H1 (cell line): ENCODE results near the gene CDKL4. TPM values are rescaled to one million over a fixed set of nuclear protein-coding genes. Genes with fewer than 3 reads are reported as not detected.

Source experiments
- CTCF ChIA-PET: fragments of 300-600 bp; sonication (Branson Sonifier 250); formaldehyde crosslinking; loops from one replicate; lab custom pipeline; 2021; ENCODE audit not compliant: partially characterized antibody; lab: Charles Lee
- POLR2A ChIA-PET: fragments of 300-600 bp; sonication (Branson Sonifier 250); formaldehyde crosslinking; loops from one replicate; lab custom pipeline; 2021; ENCODE audit warnings: inconsistent platforms; ENCODE audit not compliant: partially characterized antibody; lab: Charles Lee
- DNase-seq, 2 experiments: peaks; one replicate each; pipeline versions ENCODE4 v3.0.0 to v3.0.0-alpha.2; 2010 to 2022; ENCODE audit warnings: low spot score in 2 of 2, low read depth in 1 of 2, mixed read lengths in 1 of 2
- FAIRE-seq: peaks from 2 replicates; lab custom pipeline; 2011; peaks lifted over from hg19 to GRCh38; lab: Jason Lieb, UNC
- H2AFZ ChIP-seq: 2 replicates; pipeline ENCODE4 v1.8.1; 2012; ENCODE audit warnings: low read length, inconsistent platforms
- H2AK5ac ChIP-seq: 2 replicates; pipeline ENCODE4 v1.6.1; 2013; ENCODE audit warnings: low read depth, low read length
- H2BK120ac ChIP-seq: replicated peaks from 2 replicates; pipeline ENCODE3; 2013; ENCODE audit warnings: low read depth, low read length, inconsistent platforms
- H2BK12ac ChIP-seq: 2 replicates; pipeline ENCODE4 v1.6.1; 2013; ENCODE audit warnings: low read depth, low read length
- H2BK15ac ChIP-seq: 2 replicates; pipeline ENCODE4 v1.6.1; 2013; ENCODE audit warnings: low read length
- H2BK20ac ChIP-seq: 2 replicates; pipeline ENCODE4 v1.6.1; 2013; ENCODE audit warnings: low read length
- H2BK5ac ChIP-seq: 2 replicates; pipeline ENCODE4 v1.6.1; 2013; ENCODE audit warnings: low read depth, low read length
- H3K14ac ChIP-seq: 2 replicates; pipeline ENCODE4 v1.6.1; 2013; ENCODE audit warnings: inconsistent platforms; ENCODE audit not compliant: insufficient read length
- H3K18ac ChIP-seq: 2 replicates; pipeline ENCODE4 v1.6.1; 2013; ENCODE audit warnings: low read length; ENCODE audit errors: extremely low read depth
- H3K23ac ChIP-seq: 2 replicates; pipeline ENCODE4 v1.6.1; 2013; ENCODE audit warnings: inconsistent platforms; ENCODE audit not compliant: insufficient read length
- H3K23me2 ChIP-seq: 2 replicates; pipeline ENCODE4 v1.6.1; 2013; ENCODE audit warnings: low read depth, low read length
- H3K27ac ChIP-seq: 2 replicates; pipeline ENCODE4 v1.6.1; 2011; ENCODE audit warnings: low read depth, low read length, inconsistent platforms
- H3K27me3 ChIP-seq, 4 experiments: replicated peaks in 1 of 4; 1 replicate in 1 of 4; 2 replicates in 3 of 4; pipeline versions ENCODE4 v1.6.1 to v1.8.1; 2011 to 2013; ENCODE audit warnings: low read length in 3 of 4, mild to moderate bottlenecking in 3 of 4, inconsistent platforms in 2 of 4, mixed read lengths in 2 of 4, moderate library complexity in 1 of 4; ENCODE audit not compliant: control insufficient read depth in 3 of 4, insufficient read depth in 3 of 4; ENCODE audit errors: extremely low read depth in 1 of 4
- H3K36me3 ChIP-seq, 4 experiments: 2 replicates each; pipeline versions ENCODE4 v1.6.1 to v1.8.1; 2011 to 2013; ENCODE audit warnings: mild to moderate bottlenecking in 4 of 4, low read length in 3 of 4, moderate library complexity in 2 of 4, control low read depth in 1 of 4, inconsistent platforms in 1 of 4; ENCODE audit not compliant: insufficient read depth in 4 of 4, control insufficient read depth in 2 of 4
- H3K4ac ChIP-seq: replicated peaks from 2 replicates; pipeline ENCODE3; 2013; ENCODE audit warnings: low read length, low read depth, mixed read lengths, inconsistent platforms; ENCODE audit not compliant: insufficient read length
- H3K4me1 ChIP-seq, 4 experiments: replicated peaks in 1 of 4; 1 replicate in 1 of 4; 2 replicates in 3 of 4; pipeline versions ENCODE4 v1.6.1 to v1.8.1; 2011 to 2013; ENCODE audit warnings: low read length in 3 of 4, inconsistent platforms in 2 of 4, mixed read lengths in 1 of 4; ENCODE audit not compliant: insufficient read depth in 4 of 4, control insufficient read depth in 3 of 4
- H3K4me2 ChIP-seq, 2 experiments: 2 replicates each; pipeline versions ENCODE4 v1.6.1 to v1.8.1; 2011 to 2013; ENCODE audit warnings: low read depth in 2 of 2, low read length in 2 of 2, control low read depth in 1 of 2, inconsistent platforms in 1 of 2, mild to moderate bottlenecking in 1 of 2; ENCODE audit not compliant: insufficient read depth in 1 of 2
- H3K4me3 ChIP-seq, 4 experiments: fragments of 200-600, 300-600 bp in 1 of 4; sonication (generic), shearing (Covaris generic), sonication (Bioruptor Twin) in 1 of 4; 2 replicates each; pipeline versions ENCODE4 v1.5.1 to v1.8.1; 2011 to 2016; ENCODE audit warnings: low read length in 4 of 4, low read depth in 3 of 4, control low read depth in 2 of 4, inconsistent platforms in 2 of 4, mild to moderate bottlenecking in 2 of 4, mixed read lengths in 1 of 4, moderate library complexity in 1 of 4; ENCODE audit not compliant: insufficient read depth in 2 of 4; ENCODE audit errors: extremely low read depth in 1 of 4
- H3K56ac ChIP-seq: replicated peaks from 2 replicates; pipeline ENCODE3; 2013; ENCODE audit warnings: low read depth, mild to moderate bottlenecking, mixed read lengths, low read length, inconsistent platforms; ENCODE audit not compliant: insufficient read length
- H3K79me1 ChIP-seq: 2 replicates; pipeline ENCODE4 v1.6.1; 2013; ENCODE audit warnings: low read depth, low read length, control low read depth
- H3K79me2 ChIP-seq, 2 experiments: 2 replicates each; pipeline versions ENCODE4 v1.6.1 to v1.8.1; 2012 to 2013; ENCODE audit warnings: low read length in 2 of 2, mild to moderate bottlenecking in 2 of 2, inconsistent platforms in 1 of 2; ENCODE audit not compliant: insufficient read depth in 2 of 2, control insufficient read depth in 1 of 2
- H3K9ac ChIP-seq, 4 experiments: replicated peaks in 1 of 4; 1 replicate in 1 of 4; 2 replicates in 3 of 4; pipeline versions ENCODE4 v1.6.1 to v1.8.1; 2011 to 2013; ENCODE audit warnings: low read depth in 3 of 4, low read length in 3 of 4, control low read depth in 2 of 4, mild to moderate bottlenecking in 2 of 4, moderate library complexity in 2 of 4, inconsistent platforms in 1 of 4; ENCODE audit errors: extremely low read depth in 1 of 4
- H3K9me3 ChIP-seq, 2 experiments: 2 replicates each; pipeline versions ENCODE4 v1.6.1 to v1.8.1; 2012 to 2013; ENCODE audit warnings: mild to moderate bottlenecking in 2 of 2, moderate library complexity in 2 of 2, control low read depth in 1 of 2, inconsistent platforms in 1 of 2, low read depth in 1 of 2, low read length in 1 of 2, mixed read lengths in 1 of 2; ENCODE audit not compliant: insufficient read depth in 2 of 2
- H4K20me1 ChIP-seq, 2 experiments: replicated peaks in 1 of 2; 2 replicates each; pipeline versions ENCODE3 to v1.8.1; 2011 to 2013; ENCODE audit warnings: inconsistent platforms in 2 of 2, low read length in 2 of 2, mild to moderate bottlenecking in 1 of 2; ENCODE audit not compliant: insufficient read depth in 2 of 2, control insufficient read depth in 1 of 2
- H4K5ac ChIP-seq: 2 replicates; pipeline ENCODE4 v1.6.1; 2013; ENCODE audit warnings: low read length, low read depth, mixed read lengths, inconsistent platforms; ENCODE audit not compliant: insufficient read length
- H4K8ac ChIP-seq: 2 replicates; pipeline ENCODE4 v1.8.0; 2013; ENCODE audit warnings: mild to moderate bottlenecking, moderate library complexity, low read length, inconsistent platforms; ENCODE audit not compliant: insufficient read depth; ENCODE audit errors: extremely low read depth
- H4K91ac ChIP-seq: replicated peaks from 2 replicates; pipeline ENCODE3; 2013; ENCODE audit warnings: low read length, mixed read lengths, inconsistent platforms; ENCODE audit not compliant: insufficient read length
- BACH1 ChIP-seq: IDR thresholded peaks from 2 replicates; pipeline ENCODE4 v1.6.1; 2012; ENCODE audit warnings: low read length, improper control_type of control experiment
- POLR2A ChIP-seq, 2 experiments: IDR thresholded peaks; 1 replicate in 1 of 2; 2 replicates in 1 of 2; pipeline ENCODE4 v1.6.1; 2011; ENCODE audit warnings: low read depth in 2 of 2, low read length in 2 of 2, mild to moderate bottlenecking in 2 of 2; ENCODE audit errors: control extremely low read depth in 1 of 2
- TBP ChIP-seq: IDR thresholded peaks from 2 replicates; pipeline ENCODE4 v1.6.1; 2011; ENCODE audit warnings: low read depth, low read length, improper control_type of control experiment
- WGBS, 2 experiments: shearing (Covaris generic) in 1 of 2; methylation state at CpG; one replicate each; pipeline versions ENCODE4 v1.1.6 to v1.1.7; 2013 to 2015; ENCODE audit warnings: low lambda C conversion rate in 2 of 2, mixed read lengths in 2 of 2, inconsistent platforms in 1 of 2, low coverage in 1 of 2, missing lambda C conversion rate in 1 of 2; ENCODE audit not compliant: insufficient replicate concordance in 2 of 2, insufficient coverage in 1 of 2, insufficient read length in 1 of 2; ENCODE audit errors: extremely low coverage in 1 of 2, missing lambda C conversion rate in 1 of 2; 5-methylcytosine and 5-hydroxymethylcytosine counted together
- polyA plus RNA-seq, 7 experiments: library from polyadenylated mRNA; depleted of rRNA in 3 of 7; stranded (reverse) in 5 of 7; unstranded in 2 of 7; fragments of >200 nt in 5 of 7; fragments of 200-250 nt in 2 of 7; gene quantifications; 1 replicate in 5 of 7; 2 replicates in 1 of 7; 4 replicates in 1 of 7; pipeline versions ENCODE4 v1.2.1 to v1.2.3, GENCODE V29; 2011 to 2013; ENCODE audit warnings: missing spikeins in 2 of 7, mixed read lengths in 2 of 7
- total RNA-seq: library from RNA; stranded (reverse); fragmentation: NEBNext Ultra II Directional; extraction: Animal tissue kit (Norgen Biotek cat#: 25700); gene quantifications from 2 replicates; pipeline ENCODE4 v1.2.1, GENCODE V29; 2021

CDKL4 gene
- total and polyA plus RNA-seq, 2 of the 8 experiments (the other 6 are each of a cell fraction or from before 2014, with no cell fraction given) = not detected

DNA sequence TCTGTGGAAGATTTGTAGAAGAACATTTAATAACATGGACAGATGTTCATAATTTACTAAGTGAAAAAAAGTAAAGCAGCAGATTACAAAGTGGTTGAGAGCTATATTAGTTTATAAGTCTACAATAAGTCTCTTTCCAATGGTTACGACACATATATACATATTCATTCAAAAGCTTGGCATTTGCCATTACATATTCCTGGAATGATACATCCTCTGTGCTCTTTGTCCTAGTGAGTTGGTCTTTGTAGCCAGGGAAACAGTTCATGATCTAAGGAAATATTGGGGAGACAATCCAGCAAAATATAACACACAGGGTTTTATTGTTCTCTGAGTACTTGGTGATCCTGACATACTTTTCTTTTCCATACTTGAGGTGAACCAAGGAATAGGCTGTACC is 90.5 kb downstream of the CDKL4 start:
- H3K18ac ChIP-seq = no peak overlapping the region
- no peaks in the 10 kb centered on the region for H3K36me3 ChIP-seq
- H3K9ac ChIP-seq = no peak overlapping the region
- POLR2A ChIA-PET = no interaction called here
- H3K27ac ChIP-seq = no peak overlapping the region
- H3K79me2 ChIP-seq = no peaks in the 10 kb centered on the region
- no peak overlapping the region for H4K8ac ChIP-seq
- no peak overlapping the region for H3K4me2 ChIP-seq
- no peak overlapping the region for H3K56ac ChIP-seq
- H4K5ac ChIP-seq = no peak overlapping the region
- no peaks in the 10 kb centered on the region for H3K79me1 ChIP-seq
- no peak overlapping the region for H3K23ac ChIP-seq
- CTCF ChIA-PET = interaction anchor here (0.7 kb wide), 1 partner anchor 76 kb away, joined by 3 read pairs; no protein-coding TSS in a partner anchor
- no peak overlapping the region for H2AFZ ChIP-seq
- H3K4me3 ChIP-seq = no peak overlapping the region
- no peak overlapping the region for H3K14ac ChIP-seq
- H3K9me3 ChIP-seq = no peaks in the 10 kb centered on the region
- H2BK5ac ChIP-seq = no peak overlapping the region
- peaks cover 0 to 4% (median 0%) of the 10 kb centered on the region in 4 experiments; a peak in 1 of 7 replicates for H3K4me1 ChIP-seq
- no peak overlapping the region for H3K4ac ChIP-seq
- no peak overlapping the region for H2BK15ac ChIP-seq
- H2BK20ac ChIP-seq = no peak overlapping the region
- no peak overlapping the region for H2BK120ac ChIP-seq
- H2AK5ac ChIP-seq = no peak overlapping the region
- no peak for FAIRE-seq
- TF ChIP-seq TBP (no peak), BACH1 (no peak), POLR2A (IDR thresholded peaks at IDR 0.05; ENCODE audit: control extremely low read depth in 1 of 2, low read depth in 2 of 2, low read length in 2 of 2) (no peak)
- 96% methylated on average over 1 of the region's 1 CpG; no CpG with 5 or more reads in 1 of the 2 experiments for WGBS, 2 experiments
- H3K23me2 ChIP-seq = no peaks in the 10 kb centered on the region
- no peaks in the 10 kb centered on the region for H3K27me3 ChIP-seq
- no peak overlapping the region for H2BK12ac ChIP-seq
- DNase-seq = no peak
- H4K20me1 ChIP-seq = no peaks in the 10 kb centered on the region
- H4K91ac ChIP-seq = no peak overlapping the region
